ENCODE measurements around the gene COL4A2. TPM values are rescaled to one million over a fixed set of nuclear protein-coding genes. Genes with fewer than 3 reads are reported as not detected.

The COL4A2 gene
- total RNA-seq, 4 donors from 2014 or later = 43.0 to 72.7 (median 53.5) TPM

- peaks cover 13% of the 10 kb centered on the region for H3K4me1 ChIP-seq
- H3K36me3 ChIP-seq = no peaks in the 10 kb centered on the region
- H3K9me3 ChIP-seq = no peaks in the 10 kb centered on the region
- DNase-seq (ENCODE audit: low spot score in 2 of 2) = no peak
- no peak overlapping the region for H3K27ac ChIP-seq
- no peaks in the 10 kb centered on the region for H3K27me3 ChIP-seq
- TF ChIP-seq CTCF (IDR thresholded peaks at IDR 0.05) = no peak
- TF ChIP-seq EP300 (IDR thresholded peaks at IDR 0.05) = no peak
- no peak for TF ChIP-seq POLR2AphosphoS5 (IDR thresholded peaks at IDR 0.05)
- TF ChIP-seq POLR2A (IDR thresholded peaks at IDR 0.05) = no peak
- H3K4me3 ChIP-seq = no peak overlapping the region
- WGBS = 80% methylated on average over 12 of the region's 14 CpGs
Observed at GRCh38 chr13:110419381-110419791, 112.3 kb downstream of the COL4A2 start.

GRCh38 chr13:110419946-110420345, 112.9 kb downstream of the COL4A2 start:
- TF ChIP-seq EP300 (IDR thresholded peaks at IDR 0.05) = no peak
- no peak for TF ChIP-seq POLR2AphosphoS5 (IDR thresholded peaks at IDR 0.05)
- no peak for TF ChIP-seq POLR2A (IDR thresholded peaks at IDR 0.05)
- no peak for TF ChIP-seq CTCF (IDR thresholded peaks at IDR 0.05)
- H3K9me3 ChIP-seq = no peaks in the 10 kb centered on the region
- no peak for DNase-seq (ENCODE audit: low spot score in 2 of 2)
- H3K27me3 ChIP-seq = no peaks in the 10 kb centered on the region
- no peak overlapping the region for H3K4me3 ChIP-seq
- no peaks in the 10 kb centered on the region for H3K36me3 ChIP-seq
- peaks cover 13% of the 10 kb centered on the region for H3K4me1 ChIP-seq
- 90% methylated on average over 7 of the region's 7 CpGs for WGBS
- no peak overlapping the region for H3K27ac ChIP-seq

GRCh38 chr13:110420626-110421025, 113.5 kb downstream of the COL4A2 start:
- DNase-seq (ENCODE audit: low spot score in 2 of 2) = no peak
- peaks cover 2% of the 10 kb centered on the region for H3K27me3 ChIP-seq
- peaks cover 8% of the 10 kb centered on the region for H3K4me1 ChIP-seq
- no peak overlapping the region for H3K27ac ChIP-seq
- TF ChIP-seq CTCF (IDR thresholded peaks at IDR 0.05) (no peak), POLR2A (IDR thresholded peaks at IDR 0.05) (no peak), EP300 (IDR thresholded peaks at IDR 0.05) (no peak), POLR2AphosphoS5 (IDR thresholded peaks at IDR 0.05) (no peak)
- 87% methylated on average over 6 of the region's 6 CpGs for WGBS
- no peak overlapping the region for H3K4me3 ChIP-seq
- no peaks in the 10 kb centered on the region for H3K36me3 ChIP-seq
- H3K9me3 ChIP-seq = no peaks in the 10 kb centered on the region

- TF ChIP-seq POLR2AphosphoS5 (IDR thresholded peaks at IDR 0.05) = no peak
- TF ChIP-seq EP300 (IDR thresholded peaks at IDR 0.05) = no peak
- no peak for TF ChIP-seq CTCF (IDR thresholded peaks at IDR 0.05)
- TF ChIP-seq POLR2A (IDR thresholded peaks at IDR 0.05) = no peak
- Histone ChIP-seq H3K4me1 (peaks cover 4% of the 10 kb centered on the region), H3K27ac (no peak overlapping the region), H3K27me3 (peaks cover 3% of the 10 kb centered on the region), H3K9me3 (no peaks in the 10 kb centered on the region), H3K4me3 (no peak overlapping the region), H3K36me3 (no peaks in the 10 kb centered on the region)
- 63% methylated on average over 4 of the region's 4 CpGs for WGBS
- DNase-seq (ENCODE audit: low spot score in 2 of 2) = no peak
Observed at GRCh38 chr13:110421061-110421460, 114.0 kb downstream of the COL4A2 start.

- DNase-seq (ENCODE audit: low spot score in 2 of 2) = no peak
- H3K4me3 ChIP-seq = no peak overlapping the region
- H3K4me1 ChIP-seq = peaks cover 3% of the 10 kb centered on the region
- no peak overlapping the region for H3K27ac ChIP-seq
- TF ChIP-seq POLR2AphosphoS5 (IDR thresholded peaks at IDR 0.05) (no peak), POLR2A (IDR thresholded peaks at IDR 0.05) (no peak), CTCF (IDR thresholded peaks at IDR 0.05) (no peak), EP300 (IDR thresholded peaks at IDR 0.05) (no peak)
- H3K27me3 ChIP-seq = peaks cover 3% of the 10 kb centered on the region
- H3K9me3 ChIP-seq = no peaks in the 10 kb centered on the region
- 89% methylated on average over 11 of the region's 11 CpGs for WGBS
- no peaks in the 10 kb centered on the region for H3K36me3 ChIP-seq
Observed at GRCh38 chr13:110421696-110422385, 114.8 kb downstream of the COL4A2 start.

Measured in suprapubic skin (tissue), 4 donors.